ENCODE results near the gene TMPRSS4. TPM values are rescaled to one million over a fixed set of nuclear protein-coding genes. Genes with fewer than 3 reads are reported as not detected.

Gene TMPRSS4
- total RNA-seq, 1 donor from 2014 or later, result not detected

- no peaks in the 10 kb centered on the region for H3K4me1 ChIP-seq (ENCODE audit: insufficient read depth, low read length)
- no peak overlapping the region for H3K9ac ChIP-seq (ENCODE audit: low read length)
- no peaks in the 10 kb centered on the region for H3K36me3 ChIP-seq (ENCODE audit: insufficient read depth, low read length)
- H3K27ac ChIP-seq (ENCODE audit: low read depth, low read length), result no peak overlapping the region
- H3K27ac Mint-ChIP-seq (ENCODE audit: unreplicated experiment), result peak overlapping the region; percentile 8
- H3K4me2 ChIP-seq (ENCODE audit: low read length), result no peak overlapping the region
- H3K4me3 ChIP-seq (ENCODE audit: insufficient read depth, low read depth, low read length), result no peak overlapping the region
- H3K27me3 ChIP-seq (ENCODE audit: insufficient read depth, low read length), result no peaks in the 10 kb centered on the region
- peaks cover 39% of the 10 kb centered on the region for H3K27me3 Mint-ChIP-seq (ENCODE audit: low read depth, unreplicated experiment)
- H4K20me1 ChIP-seq (ENCODE audit: insufficient read depth, low read length), result no peaks in the 10 kb centered on the region
- DNase-seq (ENCODE audit: low read depth) (no peak), FAIRE-seq (no peak)
- no peak for TF ChIP-seq CTCF (IDR thresholded peaks at IDR 0.05; ENCODE audit: insufficient read depth, low read depth, low read length)
- no peak for TF ChIP-seq EZH2 (IDR thresholded peaks at IDR 0.05; ENCODE audit: insufficient read depth, low read length)
- H2AFZ ChIP-seq (ENCODE audit: low read depth, low read length), result no peak overlapping the region
- H3K9me3 ChIP-seq (ENCODE audit: insufficient read depth, low read depth, low read length), result no peaks in the 10 kb centered on the region
- H3K4me3 Mint-ChIP-seq (ENCODE audit: unreplicated experiment), result no peak overlapping the region
- no peaks in the 10 kb centered on the region for H3K36me3 Mint-ChIP-seq (ENCODE audit: low read depth, unreplicated experiment)
- H3K4me1 Mint-ChIP-seq (ENCODE audit: low read depth, unreplicated experiment), result no peaks in the 10 kb centered on the region
- no peaks in the 10 kb centered on the region for H3K79me2 ChIP-seq (ENCODE audit: insufficient read depth, low read length)
- peaks cover 3% of the 10 kb centered on the region for H3K9me3 Mint-ChIP-seq (ENCODE audit: unreplicated experiment)
Measured at GRCh38 chr11:118071416-118072030, 5.4 kb upstream of the TMPRSS4 start.

- no peaks in the 10 kb centered on the region for H4K20me1 ChIP-seq (ENCODE audit: insufficient read depth, low read length)
- no peaks in the 10 kb centered on the region for H3K4me1 ChIP-seq (ENCODE audit: insufficient read depth, low read length)
- no peak overlapping the region for H3K27ac ChIP-seq (ENCODE audit: low read depth, low read length)
- no peak overlapping the region for H3K4me2 ChIP-seq (ENCODE audit: low read length)
- H2AFZ ChIP-seq (ENCODE audit: low read depth, low read length), result no peak overlapping the region
- no peaks in the 10 kb centered on the region for H3K27me3 ChIP-seq (ENCODE audit: insufficient read depth, low read length)
- H3K36me3 ChIP-seq (ENCODE audit: insufficient read depth, low read length), result no peaks in the 10 kb centered on the region
- no peak for FAIRE-seq
- Mint-ChIP-seq H3K27ac (ENCODE audit: unreplicated experiment) (no peak overlapping the region), H3K4me3 (ENCODE audit: unreplicated experiment) (no peak overlapping the region), H3K36me3 (ENCODE audit: low read depth, unreplicated experiment) (no peaks in the 10 kb centered on the region), H3K4me1 (ENCODE audit: low read depth, unreplicated experiment) (no peaks in the 10 kb centered on the region), H3K27me3 (ENCODE audit: low read depth, unreplicated experiment) (peaks cover 43% of the 10 kb centered on the region), H3K9me3 (ENCODE audit: unreplicated experiment) (peaks cover 6% of the 10 kb centered on the region)
- no peak overlapping the region for H3K9ac ChIP-seq (ENCODE audit: low read length)
- H3K9me3 ChIP-seq (ENCODE audit: insufficient read depth, low read depth, low read length), result no peaks in the 10 kb centered on the region
- no peak for DNase-seq (ENCODE audit: low read depth)
- TF ChIP-seq EZH2 (IDR thresholded peaks at IDR 0.05; ENCODE audit: insufficient read depth, low read length) (no peak), CTCF (IDR thresholded peaks at IDR 0.05; ENCODE audit: insufficient read depth, low read depth, low read length) (no peak)
- H3K4me3 ChIP-seq (ENCODE audit: insufficient read depth, low read depth, low read length), result no peak overlapping the region
- no peaks in the 10 kb centered on the region for H3K79me2 ChIP-seq (ENCODE audit: insufficient read depth, low read length)
Measured at GRCh38 chr11:118073554-118073953, 3.3 kb upstream of the TMPRSS4 start.

GRCh38 chr11:118074091-118074685 lies 2.7 kb upstream of the TMPRSS4 start:
- Histone ChIP-seq H3K4me1 (ENCODE audit: insufficient read depth, low read length) (no peaks in the 10 kb centered on the region), H3K9ac (ENCODE audit: low read length) (no peak overlapping the region), H2AFZ (ENCODE audit: low read depth, low read length) (no peak overlapping the region), H3K27ac (ENCODE audit: low read depth, low read length) (no peak overlapping the region), H3K9me3 (ENCODE audit: insufficient read depth, low read depth, low read length) (no peaks in the 10 kb centered on the region), H4K20me1 (ENCODE audit: insufficient read depth, low read length) (no peaks in the 10 kb centered on the region), H3K4me2 (ENCODE audit: low read length) (no peak overlapping the region), H3K36me3 (ENCODE audit: insufficient read depth, low read length) (no peaks in the 10 kb centered on the region), H3K79me2 (ENCODE audit: insufficient read depth, low read length) (no peaks in the 10 kb centered on the region), H3K4me3 (ENCODE audit: insufficient read depth, low read depth, low read length) (no peak overlapping the region), H3K27me3 (ENCODE audit: insufficient read depth, low read length) (no peaks in the 10 kb centered on the region)
- Mint-ChIP-seq H3K36me3 (ENCODE audit: low read depth, unreplicated experiment) (no peaks in the 10 kb centered on the region), H3K4me3 (ENCODE audit: unreplicated experiment) (no peak overlapping the region), H3K27ac (ENCODE audit: unreplicated experiment) (no peak overlapping the region), H3K27me3 (ENCODE audit: low read depth, unreplicated experiment) (peaks cover 40% of the 10 kb centered on the region), H3K9me3 (ENCODE audit: unreplicated experiment) (peaks cover 6% of the 10 kb centered on the region), H3K4me1 (ENCODE audit: low read depth, unreplicated experiment) (no peaks in the 10 kb centered on the region)
- no peak for FAIRE-seq
- no peak for DNase-seq (ENCODE audit: low read depth)
- no peak for TF ChIP-seq CTCF (IDR thresholded peaks at IDR 0.05; ENCODE audit: insufficient read depth, low read depth, low read length)
- no peak for TF ChIP-seq EZH2 (IDR thresholded peaks at IDR 0.05; ENCODE audit: insufficient read depth, low read length)

All from astrocyte (in vitro differentiated cells and primary cell).